H1 (cell line): Measurements from ENCODE around the gene MAPKAP1. TPM values are rescaled to one million over a fixed set of nuclear protein-coding genes. Genes with fewer than 3 reads are reported as not detected.
"Not testable (repeated sequence)": the region's sequence is repeated elsewhere in the genome, so short reads cannot be mapped to it uniquely, and the experiment has no call there.

Experiments
- CTCF ChIA-PET: fragments of 300-600 bp; sonication (Branson Sonifier 250); formaldehyde crosslinking; loops from one replicate; lab custom pipeline; 2021; ENCODE audit not compliant: partially characterized antibody; lab: Charles Lee
- POLR2A ChIA-PET: fragments of 300-600 bp; sonication (Branson Sonifier 250); formaldehyde crosslinking; loops from one replicate; lab custom pipeline; 2021; ENCODE audit warnings: inconsistent platforms; ENCODE audit not compliant: partially characterized antibody; lab: Charles Lee
- DNase-seq, 2 experiments: peaks; one replicate each; pipeline versions ENCODE4 v3.0.0 to v3.0.0-alpha.2; 2010 to 2022; ENCODE audit warnings: low spot score in 2 of 2, low read depth in 1 of 2, mixed read lengths in 1 of 2
- FAIRE-seq: peaks from 2 replicates; lab custom pipeline; 2011; peaks lifted over from hg19 to GRCh38; lab: Jason Lieb, UNC
- H2AFZ ChIP-seq: 2 replicates; pipeline ENCODE4 v1.8.1; 2012; ENCODE audit warnings: low read length, inconsistent platforms
- H2AK5ac ChIP-seq: 2 replicates; pipeline ENCODE4 v1.6.1; 2013; ENCODE audit warnings: low read depth, low read length
- H2BK120ac ChIP-seq: replicated peaks from 2 replicates; pipeline ENCODE3; 2013; ENCODE audit warnings: low read depth, low read length, inconsistent platforms
- H2BK12ac ChIP-seq: 2 replicates; pipeline ENCODE4 v1.6.1; 2013; ENCODE audit warnings: low read depth, low read length
- H2BK15ac ChIP-seq: 2 replicates; pipeline ENCODE4 v1.6.1; 2013; ENCODE audit warnings: low read length
- H2BK20ac ChIP-seq: 2 replicates; pipeline ENCODE4 v1.6.1; 2013; ENCODE audit warnings: low read length
- H2BK5ac ChIP-seq: 2 replicates; pipeline ENCODE4 v1.6.1; 2013; ENCODE audit warnings: low read depth, low read length
- H3K14ac ChIP-seq: 2 replicates; pipeline ENCODE4 v1.6.1; 2013; ENCODE audit warnings: inconsistent platforms; ENCODE audit not compliant: insufficient read length
- H3K18ac ChIP-seq: 2 replicates; pipeline ENCODE4 v1.6.1; 2013; ENCODE audit warnings: low read length; ENCODE audit errors: extremely low read depth
- H3K23ac ChIP-seq: 2 replicates; pipeline ENCODE4 v1.6.1; 2013; ENCODE audit warnings: inconsistent platforms; ENCODE audit not compliant: insufficient read length
- H3K23me2 ChIP-seq: 2 replicates; pipeline ENCODE4 v1.6.1; 2013; ENCODE audit warnings: low read depth, low read length
- H3K27ac ChIP-seq: 2 replicates; pipeline ENCODE4 v1.6.1; 2011; ENCODE audit warnings: low read depth, low read length, inconsistent platforms
- H3K27me3 ChIP-seq, 4 experiments: replicated peaks in 1 of 4; 1 replicate in 1 of 4; 2 replicates in 3 of 4; pipeline versions ENCODE4 v1.6.1 to v1.8.1; 2011 to 2013; ENCODE audit warnings: low read length in 3 of 4, mild to moderate bottlenecking in 3 of 4, inconsistent platforms in 2 of 4, mixed read lengths in 2 of 4, moderate library complexity in 1 of 4; ENCODE audit not compliant: control insufficient read depth in 3 of 4, insufficient read depth in 3 of 4; ENCODE audit errors: extremely low read depth in 1 of 4
- H3K36me3 ChIP-seq, 4 experiments: 2 replicates each; pipeline versions ENCODE4 v1.6.1 to v1.8.1; 2011 to 2013; ENCODE audit warnings: mild to moderate bottlenecking in 4 of 4, low read length in 3 of 4, moderate library complexity in 2 of 4, control low read depth in 1 of 4, inconsistent platforms in 1 of 4; ENCODE audit not compliant: insufficient read depth in 4 of 4, control insufficient read depth in 2 of 4
- H3K4ac ChIP-seq: replicated peaks from 2 replicates; pipeline ENCODE3; 2013; ENCODE audit warnings: low read length, low read depth, mixed read lengths, inconsistent platforms; ENCODE audit not compliant: insufficient read length
- H3K4me1 ChIP-seq, 4 experiments: replicated peaks in 1 of 4; 1 replicate in 1 of 4; 2 replicates in 3 of 4; pipeline versions ENCODE4 v1.6.1 to v1.8.1; 2011 to 2013; ENCODE audit warnings: low read length in 3 of 4, inconsistent platforms in 2 of 4, mixed read lengths in 1 of 4; ENCODE audit not compliant: insufficient read depth in 4 of 4, control insufficient read depth in 3 of 4
- H3K4me2 ChIP-seq, 2 experiments: 2 replicates each; pipeline versions ENCODE4 v1.6.1 to v1.8.1; 2011 to 2013; ENCODE audit warnings: low read depth in 2 of 2, low read length in 2 of 2, control low read depth in 1 of 2, inconsistent platforms in 1 of 2, mild to moderate bottlenecking in 1 of 2; ENCODE audit not compliant: insufficient read depth in 1 of 2
- H3K4me3 ChIP-seq, 4 experiments: fragments of 200-600, 300-600 bp in 1 of 4; sonication (generic), shearing (Covaris generic), sonication (Bioruptor Twin) in 1 of 4; 2 replicates each; pipeline versions ENCODE4 v1.5.1 to v1.8.1; 2011 to 2016; ENCODE audit warnings: low read length in 4 of 4, low read depth in 3 of 4, control low read depth in 2 of 4, inconsistent platforms in 2 of 4, mild to moderate bottlenecking in 2 of 4, mixed read lengths in 1 of 4, moderate library complexity in 1 of 4; ENCODE audit not compliant: insufficient read depth in 2 of 4; ENCODE audit errors: extremely low read depth in 1 of 4
- H3K56ac ChIP-seq: replicated peaks from 2 replicates; pipeline ENCODE3; 2013; ENCODE audit warnings: low read depth, mild to moderate bottlenecking, mixed read lengths, low read length, inconsistent platforms; ENCODE audit not compliant: insufficient read length
- H3K79me1 ChIP-seq: 2 replicates; pipeline ENCODE4 v1.6.1; 2013; ENCODE audit warnings: low read depth, low read length, control low read depth
- H3K79me2 ChIP-seq, 2 experiments: 2 replicates each; pipeline versions ENCODE4 v1.6.1 to v1.8.1; 2012 to 2013; ENCODE audit warnings: low read length in 2 of 2, mild to moderate bottlenecking in 2 of 2, inconsistent platforms in 1 of 2; ENCODE audit not compliant: insufficient read depth in 2 of 2, control insufficient read depth in 1 of 2
- H3K9ac ChIP-seq, 4 experiments: replicated peaks in 1 of 4; 1 replicate in 1 of 4; 2 replicates in 3 of 4; pipeline versions ENCODE4 v1.6.1 to v1.8.1; 2011 to 2013; ENCODE audit warnings: low read depth in 3 of 4, low read length in 3 of 4, control low read depth in 2 of 4, mild to moderate bottlenecking in 2 of 4, moderate library complexity in 2 of 4, inconsistent platforms in 1 of 4; ENCODE audit errors: extremely low read depth in 1 of 4
- H3K9me3 ChIP-seq, 2 experiments: 2 replicates each; pipeline versions ENCODE4 v1.6.1 to v1.8.1; 2012 to 2013; ENCODE audit warnings: mild to moderate bottlenecking in 2 of 2, moderate library complexity in 2 of 2, control low read depth in 1 of 2, inconsistent platforms in 1 of 2, low read depth in 1 of 2, low read length in 1 of 2, mixed read lengths in 1 of 2; ENCODE audit not compliant: insufficient read depth in 2 of 2
- H4K20me1 ChIP-seq, 2 experiments: replicated peaks in 1 of 2; 2 replicates each; pipeline versions ENCODE3 to v1.8.1; 2011 to 2013; ENCODE audit warnings: inconsistent platforms in 2 of 2, low read length in 2 of 2, mild to moderate bottlenecking in 1 of 2; ENCODE audit not compliant: insufficient read depth in 2 of 2, control insufficient read depth in 1 of 2
- H4K5ac ChIP-seq: 2 replicates; pipeline ENCODE4 v1.6.1; 2013; ENCODE audit warnings: low read length, low read depth, mixed read lengths, inconsistent platforms; ENCODE audit not compliant: insufficient read length
- H4K8ac ChIP-seq: 2 replicates; pipeline ENCODE4 v1.8.0; 2013; ENCODE audit warnings: mild to moderate bottlenecking, moderate library complexity, low read length, inconsistent platforms; ENCODE audit not compliant: insufficient read depth; ENCODE audit errors: extremely low read depth
- H4K91ac ChIP-seq: replicated peaks from 2 replicates; pipeline ENCODE3; 2013; ENCODE audit warnings: low read length, mixed read lengths, inconsistent platforms; ENCODE audit not compliant: insufficient read length
- WGBS, 2 experiments: shearing (Covaris generic) in 1 of 2; methylation state at CpG; one replicate each; pipeline versions ENCODE4 v1.1.6 to v1.1.7; 2013 to 2015; ENCODE audit warnings: low lambda C conversion rate in 2 of 2, mixed read lengths in 2 of 2, inconsistent platforms in 1 of 2, low coverage in 1 of 2, missing lambda C conversion rate in 1 of 2; ENCODE audit not compliant: insufficient replicate concordance in 2 of 2, insufficient coverage in 1 of 2, insufficient read length in 1 of 2; ENCODE audit errors: extremely low coverage in 1 of 2, missing lambda C conversion rate in 1 of 2; 5-methylcytosine and 5-hydroxymethylcytosine counted together
- polyA plus RNA-seq, 7 experiments: library from polyadenylated mRNA; depleted of rRNA in 3 of 7; stranded (reverse) in 5 of 7; unstranded in 2 of 7; fragments of >200 nt in 5 of 7; fragments of 200-250 nt in 2 of 7; gene quantifications; 1 replicate in 5 of 7; 2 replicates in 1 of 7; 4 replicates in 1 of 7; pipeline versions ENCODE4 v1.2.1 to v1.2.3, GENCODE V29; 2011 to 2013; ENCODE audit warnings: missing spikeins in 2 of 7, mixed read lengths in 2 of 7
- total RNA-seq: library from RNA; stranded (reverse); fragmentation: NEBNext Ultra II Directional; extraction: Animal tissue kit (Norgen Biotek cat#: 25700); gene quantifications from 2 replicates; pipeline ENCODE4 v1.2.1, GENCODE V29; 2021

The MAPKAP1 gene
- total and polyA plus RNA-seq, 2 of the 8 experiments (the other 6 are each of a cell fraction or from before 2014, with no cell fraction given): 79.2 to 140 TPM

DNA sequence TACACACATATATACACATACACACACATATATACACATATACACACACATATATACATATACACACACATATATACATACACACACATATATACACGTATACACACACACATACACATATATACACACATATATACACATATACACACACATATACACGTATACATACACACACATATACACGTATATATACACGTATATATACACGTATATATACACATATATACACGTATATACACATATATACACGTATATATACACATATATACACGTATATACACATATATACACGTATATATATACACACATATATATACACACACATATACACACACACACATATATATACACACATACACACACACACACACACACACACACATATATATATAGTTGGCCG lies 13.5 kb downstream of the MAPKAP1 start:
- FAIRE-seq, H3K23ac ChIP-seq, H2BK15ac ChIP-seq, H3K14ac ChIP-seq, H3K27ac ChIP-seq, H3K56ac ChIP-seq, H3K27me3 ChIP-seq, H4K20me1 ChIP-seq, H3K4me3 ChIP-seq, DNase-seq, H3K4ac ChIP-seq, H3K4me1 ChIP-seq, H3K9ac ChIP-seq, H2BK120ac ChIP-seq, H3K23me2 ChIP-seq, H2BK5ac ChIP-seq, H3K36me3 ChIP-seq, CTCF ChIA-PET, H2BK12ac ChIP-seq, H2AK5ac ChIP-seq, H4K91ac ChIP-seq, H4K8ac ChIP-seq, H2BK20ac ChIP-seq, H3K4me2 ChIP-seq, H3K79me1 ChIP-seq, H2AFZ ChIP-seq, H3K18ac ChIP-seq, H4K5ac ChIP-seq, H3K9me3 ChIP-seq: not testable (repeated sequence)
- 78% methylated on average over 10 of the region's 10 CpGs; no CpG with 5 or more reads in 1 of the 2 experiments for WGBS, 2 experiments
- H3K79me2 ChIP-seq: peaks cover 6 to 68% of the 10 kb centered on the region in 2 experiments; a peak in 3 of 4 replicates
- POLR2A ChIA-PET: interaction anchor here (0.6 to 0.7 kb wide), 2 partner anchors 39 to 470 kb away, joined by 4 read pairs; no protein-coding TSS in a partner anchor
